ENCODE results near the gene C3orf33.

GRCh38 chr3:155805802-155806618 is at the start of gene C3orf33:
- TF ChIP-seq CTCF (IDR thresholded peaks at IDR 0.05) (peak; percentile 85 to 95 (median 88)), POLR2A (IDR thresholded peaks at IDR 0.05) (peak in 2 of 4 donors; percentile 20 to 37), EP300 (IDR thresholded peaks at IDR 0.05) (no peak)

All from upper lobe of left lung (tissue), 4 donors.